K562 treated with DMSO at 1 percent for 24 hours (cell line): ENCODE results near the gene MTNR1A. TPM values are rescaled to one million over a fixed set of nuclear protein-coding genes. Genes with fewer than 3 reads are reported as not detected.

Experiments
- total RNA-seq: library from RNA; unstranded; fragments of 300-600 nt; gene quantifications from 2 replicates; pipeline ENCODE4 v1.2.3, GENCODE V29; 2022; ENCODE audit warnings: low read depth; ENCODE audit not compliant: insufficient read depth

The MTNR1A gene
- 0.70 and 0.95 TPM in 2 replicates for total RNA-seq

DNA sequence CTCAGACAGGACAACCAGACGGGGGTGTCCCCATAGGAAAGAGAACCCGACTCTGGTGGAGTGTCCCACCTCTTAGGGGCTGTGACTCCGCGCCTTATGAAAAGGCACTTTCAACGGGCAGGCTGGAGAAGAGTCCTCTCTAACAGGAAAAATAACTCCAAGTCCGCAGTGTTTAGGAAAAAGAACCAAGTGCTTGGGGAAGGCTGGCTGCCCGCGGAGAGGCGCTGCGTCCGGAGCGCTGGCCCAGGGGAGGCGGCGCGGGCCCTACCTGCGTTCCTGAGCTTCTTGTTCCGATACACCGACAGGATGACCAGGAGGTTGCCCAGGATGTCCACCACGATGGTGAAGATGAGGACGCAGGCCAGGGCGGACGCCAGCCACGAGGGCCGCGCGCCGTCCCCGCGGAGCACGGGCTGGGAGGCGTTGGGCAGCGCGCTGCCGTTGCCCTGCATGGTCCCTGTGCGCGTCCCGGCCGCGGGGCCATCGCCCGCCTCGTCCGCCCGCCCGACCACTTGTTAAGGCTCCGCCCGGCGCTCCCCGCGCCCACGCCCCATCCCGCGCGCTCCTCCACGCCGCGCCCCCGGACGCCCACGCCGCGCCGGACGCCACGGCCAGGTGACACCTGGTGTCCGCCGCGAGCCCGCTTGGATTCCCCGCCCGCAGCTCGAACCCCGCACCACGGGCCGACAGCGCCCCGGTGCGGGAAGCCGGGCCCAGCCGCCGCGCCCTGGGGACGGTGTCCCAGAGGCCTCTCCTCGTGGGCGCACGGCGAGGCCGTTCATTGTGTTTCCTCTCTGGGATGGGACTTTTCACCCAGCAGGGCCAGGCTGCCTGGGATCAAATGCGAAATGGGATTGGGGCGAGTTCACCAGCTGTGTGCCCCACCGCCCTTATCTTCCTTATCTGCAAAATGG is at the start of gene MTNR1A:
Gene MTNR1A, minus strand, starts transcription at position 654 of the 914 bp plus-strand sequence. Its CDS starts 202 bp downstream, at position 452.

Other genes with a start within 250 kb of the MTNR1A start
- gene FAT1, start 168.3 kb upstream of the MTNR1A start, total RNA-seq = 7.5 and 8.2 TPM in 2 replicates